ENCODE results near the gene KCNJ9.

KCNJ9 gene

GRCh38 chr1:160066829-160067745 is 14.3 kb upstream of the KCNJ9 start:
- no peak for DNase-seq

GRCh38 chr1:160068225-160068624 is 13.1 kb upstream of the KCNJ9 start:
- no peak for DNase-seq

DNA sequence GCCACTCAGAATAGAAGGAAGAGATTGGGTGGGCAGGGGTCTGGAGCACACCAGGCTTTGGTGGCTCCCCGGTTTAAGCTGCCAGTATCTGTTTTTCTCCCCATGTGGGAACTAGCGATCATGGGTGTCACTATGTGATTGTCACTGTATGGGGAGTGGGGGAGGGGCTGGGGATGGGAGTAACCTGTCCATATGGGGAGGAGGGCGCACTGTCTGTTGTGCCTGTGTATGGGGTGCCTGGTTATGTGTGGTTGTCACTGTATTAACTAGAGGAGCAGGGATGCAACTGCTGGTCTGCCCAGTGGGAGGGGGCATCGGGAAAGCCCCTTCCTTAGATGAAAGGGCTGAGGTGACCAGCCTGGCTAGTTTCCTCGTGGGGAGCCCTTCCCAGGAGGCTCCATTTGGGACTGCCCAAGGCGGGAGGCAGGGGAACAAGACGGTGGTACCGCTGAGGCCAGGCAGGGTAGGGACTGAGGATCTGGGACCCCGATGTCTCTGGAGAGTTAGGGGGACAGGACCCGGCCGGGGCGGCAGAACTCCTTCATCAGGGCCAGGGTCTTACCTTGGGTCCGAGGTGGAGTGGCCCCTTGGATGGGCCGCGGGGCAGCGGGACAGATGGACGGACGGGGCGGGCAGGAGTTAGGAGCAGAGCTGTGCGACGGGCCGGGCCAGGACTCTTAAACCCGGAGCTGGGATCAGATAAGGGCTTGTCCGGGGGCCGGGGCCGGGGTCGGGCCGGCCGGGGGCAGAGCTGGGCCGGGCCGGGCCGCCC is 11.7 kb upstream of the KCNJ9 start, which contains the start of gene KCNJ10:
TSS of gene KCNJ10 (minus strand) at position 701 of the 772 bp plus-strand sequence. CDS start 27,628 bp downstream, outside the sequence.
- no peak for DNase-seq

- DNase-seq: no peak
These were observed 10.8 kb upstream of the KCNJ9 start for GRCh38 chr1:160070243-160071163.

- no peak for DNase-seq
These were observed 10.0 kb upstream of the KCNJ9 start for GRCh38 chr1:160071289-160071688.

DNA sequence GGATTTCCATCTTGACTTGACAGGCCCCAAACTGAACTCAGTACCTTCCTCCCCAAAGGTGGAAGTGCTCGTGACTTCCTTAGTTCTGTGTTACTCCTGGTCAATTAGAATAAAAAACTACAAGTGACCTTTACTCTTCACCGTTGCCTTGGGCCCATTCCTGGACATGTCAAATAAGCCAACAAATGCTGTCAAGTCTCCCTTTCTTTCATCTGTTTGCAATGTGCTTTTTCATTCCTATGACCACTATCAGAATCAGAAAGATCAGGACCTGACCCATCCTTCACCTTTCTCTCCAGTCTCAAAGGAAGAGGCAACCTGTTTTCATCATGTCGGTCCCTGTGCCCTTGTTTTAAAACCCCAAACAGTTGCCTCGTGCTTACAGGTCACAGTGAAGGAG is 6.5 kb upstream of the KCNJ9 start:
- no peak for DNase-seq

GRCh38 chr1:160075836-160076235 is 5.5 kb upstream of the KCNJ9 start:
- no peak for DNase-seq

DNA sequence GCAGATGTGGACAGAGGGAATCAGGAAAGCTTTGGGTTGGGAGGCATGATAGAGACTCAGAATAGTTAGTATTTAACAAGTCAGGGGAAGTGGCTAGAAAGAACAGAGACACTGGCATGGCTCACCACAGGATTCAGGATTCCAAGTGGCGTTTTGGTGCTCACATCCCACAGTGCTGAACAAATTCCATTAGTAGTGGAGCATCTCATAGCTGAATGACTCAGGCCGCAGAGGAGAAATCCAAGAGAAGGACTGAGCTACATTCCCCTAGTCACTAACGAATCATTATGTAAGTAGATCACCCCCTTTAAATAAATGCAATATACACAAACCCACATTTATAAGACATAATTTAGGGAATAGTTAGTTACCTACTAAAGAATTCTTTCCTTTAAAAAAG is 5.0 kb upstream of the KCNJ9 start:
- no peak for DNase-seq

GRCh38 chr1:160077486-160077885 is 3.9 kb upstream of the KCNJ9 start:
- DNase-seq: no peak

DNA sequence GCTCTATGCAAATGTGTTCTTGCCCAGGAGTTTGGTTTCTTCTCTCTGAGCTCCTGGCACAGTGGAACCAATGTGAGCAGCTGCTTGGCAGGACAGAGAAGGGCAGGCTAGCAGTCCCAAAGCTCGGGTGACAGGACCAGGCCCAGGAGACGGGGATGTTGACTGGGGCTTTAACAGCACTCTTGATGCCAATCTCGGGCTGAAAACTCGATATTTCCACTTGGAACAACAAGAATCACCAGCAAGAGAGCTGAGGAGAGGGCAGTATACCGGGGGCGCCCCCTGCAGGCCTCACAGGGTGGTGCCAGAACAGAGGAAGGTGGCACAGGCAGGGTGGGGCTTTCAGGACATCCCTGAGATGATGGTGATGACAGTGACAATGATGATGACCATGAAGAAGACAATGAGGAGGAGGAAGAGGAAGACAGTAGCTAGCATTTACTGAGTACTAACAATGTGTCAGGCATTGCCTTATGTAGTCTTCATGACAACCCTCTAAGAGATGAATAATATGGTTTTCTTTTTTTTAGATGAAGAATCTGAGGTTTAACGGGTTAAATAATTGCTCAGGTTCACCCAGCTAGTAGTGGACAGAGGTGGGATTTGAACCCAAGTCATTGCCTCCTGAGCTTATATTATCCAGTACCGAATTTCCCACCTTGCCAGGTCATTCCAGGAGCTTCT is 2.7 kb upstream of the KCNJ9 start:
- no peak for DNase-seq

DNA sequence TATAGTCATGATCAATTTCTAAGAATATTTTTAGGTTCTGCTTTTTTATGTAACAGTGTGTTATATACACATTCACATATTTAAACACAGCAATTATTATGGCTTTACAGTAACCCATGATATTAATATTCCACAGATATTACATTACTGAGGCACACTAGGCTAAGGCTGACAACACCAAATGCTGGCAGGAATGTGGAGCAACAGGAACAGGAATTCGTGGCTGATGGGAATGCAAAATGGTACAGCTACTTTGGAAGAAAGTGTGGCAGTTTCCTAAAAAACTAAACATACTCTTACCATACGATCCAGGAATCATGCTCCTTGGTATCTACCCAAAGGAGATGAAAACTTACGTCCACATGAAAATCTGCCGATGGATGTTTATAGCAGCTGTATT is 1.9 kb upstream of the KCNJ9 start:
- no peak for DNase-seq

DNA sequence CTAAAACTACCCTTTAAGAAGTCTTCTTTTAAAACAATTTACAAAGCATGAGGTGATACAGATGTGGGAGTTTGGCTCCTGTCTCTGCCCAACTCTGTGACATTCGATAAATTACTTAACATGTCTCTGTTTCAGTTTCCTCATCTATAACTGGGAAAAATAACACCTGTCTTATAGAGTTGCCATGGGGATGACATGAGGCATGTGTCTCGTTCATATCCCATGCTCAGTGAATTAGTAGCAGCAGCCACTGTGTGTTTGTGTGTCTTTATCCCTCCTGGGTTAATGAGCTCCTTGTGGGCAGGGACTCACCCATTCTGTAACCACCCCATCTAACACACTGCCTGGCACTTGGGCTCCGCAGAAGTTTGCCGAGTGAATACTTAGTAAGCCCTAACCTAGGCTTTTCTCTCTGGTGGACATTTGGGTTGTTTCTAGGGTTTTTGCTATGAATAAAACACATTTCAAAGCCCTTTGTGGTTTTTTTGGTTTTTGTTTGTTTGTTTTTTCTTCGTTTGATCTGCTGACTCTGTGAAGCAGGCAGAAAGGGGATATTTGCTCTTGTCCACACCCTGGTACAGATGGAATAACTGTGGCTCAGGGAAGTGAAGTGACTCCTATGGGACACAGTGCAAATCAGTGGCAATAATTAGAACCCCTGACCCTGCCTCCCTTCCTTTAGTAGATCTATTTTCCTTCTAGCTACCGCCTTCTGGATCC is 797 bp upstream of the KCNJ9 start:
- no peak for DNase-seq

DNA sequence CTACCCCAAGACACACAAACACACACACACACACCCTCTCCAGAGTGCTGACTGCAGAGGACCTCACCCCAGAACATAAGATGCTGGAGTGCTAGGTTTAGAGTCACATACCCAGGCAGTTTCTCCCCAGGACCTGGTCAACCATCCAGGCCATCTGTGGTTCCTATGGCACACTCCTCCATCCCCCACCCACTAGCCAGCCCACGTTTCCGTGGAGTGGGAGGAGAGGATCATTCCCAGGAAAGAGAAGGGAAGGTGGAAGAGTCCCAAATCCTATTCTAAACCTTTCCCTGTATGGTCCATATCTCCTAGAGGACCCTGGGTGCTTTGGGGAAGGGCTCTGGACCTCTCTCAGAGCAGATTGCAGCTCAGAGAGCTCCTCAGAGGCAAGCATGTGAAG is 1.1 kb downstream of the KCNJ9 start:
- no peak for DNase-seq

DNA sequence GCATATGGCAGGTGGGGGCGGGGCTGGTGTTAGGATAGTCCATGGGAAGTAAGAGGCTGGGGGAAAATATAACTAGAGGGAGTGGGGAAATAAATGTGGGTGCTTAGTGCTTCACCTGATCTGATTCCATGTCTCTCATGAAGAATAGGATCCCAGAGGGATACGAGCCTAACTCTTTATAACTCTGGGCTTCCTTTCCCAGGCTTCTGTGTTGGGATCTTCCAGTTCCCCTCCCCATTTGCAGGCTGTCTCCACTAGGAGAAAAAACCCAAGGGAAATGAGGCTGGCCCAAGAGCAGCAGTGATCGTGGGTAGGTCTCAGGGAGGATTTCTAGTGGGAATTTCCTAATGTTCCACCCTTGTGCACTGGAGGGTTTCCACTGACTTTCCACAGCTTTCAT is 1.6 kb downstream of the KCNJ9 start:
- DNase-seq: no peak

DNA sequence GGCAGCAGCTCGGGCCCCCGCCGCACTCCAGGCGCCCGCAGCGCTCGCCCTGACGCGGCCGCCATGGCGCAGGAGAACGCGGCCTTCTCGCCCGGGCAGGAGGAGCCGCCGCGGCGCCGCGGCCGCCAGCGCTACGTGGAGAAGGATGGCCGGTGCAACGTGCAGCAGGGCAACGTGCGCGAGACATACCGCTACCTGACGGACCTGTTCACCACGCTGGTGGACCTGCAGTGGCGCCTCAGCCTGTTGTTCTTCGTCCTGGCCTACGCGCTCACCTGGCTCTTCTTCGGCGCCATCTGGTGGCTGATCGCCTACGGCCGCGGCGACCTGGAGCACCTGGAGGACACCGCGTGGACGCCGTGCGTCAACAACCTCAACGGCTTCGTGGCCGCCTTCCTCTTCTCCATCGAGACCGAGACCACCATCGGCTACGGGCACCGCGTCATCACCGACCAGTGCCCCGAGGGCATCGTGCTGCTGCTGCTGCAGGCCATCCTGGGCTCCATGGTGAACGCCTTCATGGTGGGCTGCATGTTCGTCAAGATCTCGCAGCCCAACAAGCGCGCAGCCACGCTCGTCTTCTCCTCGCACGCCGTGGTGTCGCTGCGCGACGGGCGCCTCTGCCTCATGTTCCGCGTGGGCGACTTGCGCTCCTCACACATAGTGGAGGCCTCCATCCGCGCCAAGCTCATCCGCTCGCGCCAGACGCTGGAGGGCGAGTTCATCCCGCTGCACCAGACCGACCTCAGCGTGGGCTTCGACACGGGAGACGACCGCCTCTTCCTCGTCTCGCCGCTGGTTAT is 2.8 kb downstream of the KCNJ9 start:
- DNase-seq: no peak

DNA sequence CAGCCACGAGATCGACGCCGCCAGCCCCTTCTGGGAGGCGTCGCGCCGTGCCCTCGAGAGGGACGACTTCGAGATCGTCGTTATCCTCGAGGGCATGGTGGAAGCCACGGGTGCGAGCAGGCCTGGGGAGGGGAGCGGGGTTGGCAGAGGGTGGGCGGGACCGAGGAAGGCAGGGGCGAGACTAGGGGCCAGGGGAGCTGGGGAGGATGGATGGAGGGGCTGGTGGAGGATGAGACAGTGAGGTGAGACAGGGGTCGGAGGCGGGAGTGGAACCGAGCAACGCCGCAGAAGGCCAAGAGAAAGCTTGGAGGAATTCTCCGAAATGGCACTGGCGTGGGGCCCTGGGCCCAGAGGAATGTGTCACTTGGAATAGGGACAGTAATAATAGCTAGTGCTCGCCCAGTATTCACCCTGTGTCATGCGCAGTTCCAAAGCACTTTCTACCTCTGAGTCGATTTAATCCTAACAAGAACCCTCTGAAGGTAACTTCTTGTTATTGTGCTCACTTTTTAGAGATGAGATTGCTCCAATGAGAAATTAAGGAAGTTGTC is 3.5 kb downstream of the KCNJ9 start:
- no peak for DNase-seq

DNA sequence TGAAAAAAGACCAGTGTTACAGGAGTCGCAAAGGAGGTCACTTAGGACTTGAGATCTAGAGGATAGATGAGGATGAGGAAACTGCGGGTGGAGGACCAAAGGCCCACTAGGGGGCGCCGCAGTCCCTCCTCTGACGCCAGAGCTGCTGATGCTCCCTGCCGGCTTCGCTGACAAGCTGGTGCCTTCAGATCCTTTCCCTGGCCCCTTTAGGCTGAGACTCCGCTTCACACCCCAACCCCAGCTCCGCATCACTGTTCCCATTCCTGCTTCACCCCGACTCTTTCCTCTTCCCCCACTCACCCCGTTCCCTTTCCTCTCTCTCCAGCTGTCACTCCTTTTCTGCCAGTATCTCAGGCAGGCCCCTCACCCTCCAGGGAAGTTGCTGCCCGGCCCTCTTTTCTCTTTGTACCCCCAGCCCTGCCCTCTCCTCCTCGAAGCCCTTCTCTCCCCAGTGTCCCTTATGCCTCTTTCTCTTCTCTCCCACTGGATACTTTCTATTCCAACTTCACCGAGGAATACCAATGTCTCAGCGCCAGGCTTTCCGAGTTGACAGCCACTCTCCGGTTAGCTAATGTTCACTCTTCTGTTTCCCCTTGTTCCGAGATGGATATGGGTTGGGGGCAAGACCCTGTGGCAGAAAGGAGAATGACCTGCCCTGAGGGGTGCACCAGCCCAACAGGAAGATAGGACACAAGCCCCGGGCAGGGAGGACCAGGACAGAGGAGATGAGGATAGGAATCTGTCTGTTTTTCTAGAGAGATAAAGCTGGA is 4.5 kb downstream of the KCNJ9 start:
- no peak for DNase-seq

- DNase-seq: no peak
These were observed 5.1 kb downstream of the KCNJ9 start for GRCh38 chr1:160086456-160086892.

DNA sequence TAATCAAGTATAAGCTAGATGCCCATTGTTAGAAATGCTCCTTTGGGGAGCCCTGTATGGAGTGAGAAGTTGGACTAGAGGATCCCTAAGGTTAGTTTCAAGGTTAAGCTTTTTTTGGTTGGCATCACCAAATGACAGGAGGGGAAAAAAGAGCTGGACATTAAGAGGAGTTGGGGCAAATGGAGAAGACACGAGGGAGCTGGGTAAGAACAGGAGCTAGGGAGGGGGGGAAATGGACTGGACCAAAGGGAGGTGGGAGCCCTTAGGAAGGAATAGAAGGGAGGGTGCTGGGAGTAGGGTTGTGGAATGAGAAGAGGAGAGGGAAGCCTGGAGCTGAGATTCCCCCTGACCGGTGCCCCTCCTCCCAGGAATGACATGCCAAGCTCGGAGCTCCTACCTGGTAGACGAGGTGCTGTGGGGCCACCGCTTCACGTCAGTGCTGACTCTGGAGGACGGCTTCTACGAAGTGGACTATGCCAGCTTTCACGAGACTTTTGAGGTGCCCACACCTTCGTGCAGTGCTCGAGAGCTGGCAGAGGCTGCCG is 5.9 kb downstream of the KCNJ9 start:
- DNase-seq: no peak
